GM23338 (cell line): ENCODE data around the gene ERBB4. TPM values are rescaled to one million over a fixed set of nuclear protein-coding genes. Genes with fewer than 3 reads are reported as not detected.

ENCODE experiments used
- ATAC-seq: fragments of 200-7000 bp; cut with Tn5 transposase; 3 replicates; pipeline ENCODE4 v1.9.1; 2020
- DNase-seq: peaks from one replicate; pipeline ENCODE4 v3.0.0-alpha.2; 2015; ENCODE audit warnings: low spot score
- H2AFZ ChIP-seq: fragments of 200-600 bp; sonication (generic); 2 replicates; pipeline ENCODE4 v1.8.0; 2016; ENCODE audit warnings: antibody characterized with exemption, mild to moderate bottlenecking, moderate library complexity
- H3F3A ChIP-seq: fragments of 200-600 bp; sonication (generic); replicated peaks from 2 replicates; pipeline ENCODE4 v1.8.0; 2017; ENCODE audit warnings: antibody characterized with exemption, mixed run types, low read depth
- H3K27ac ChIP-seq: fragments of 200-600 bp; sonication (generic); 2 replicates; pipeline ENCODE4 v1.6.1; 2016; ENCODE audit warnings: low read depth
- H3K27me3 ChIP-seq: fragments of 200-600 bp; sonication (generic); 2 replicates; pipeline ENCODE4 v1.8.0; 2016; ENCODE audit warnings: mild to moderate bottlenecking, mixed run types, moderate library complexity; ENCODE audit not compliant: insufficient read depth
- H3K36me3 ChIP-seq: fragments of 200-600 bp; sonication (generic); 2 replicates; pipeline ENCODE4 v1.8.0; 2016; ENCODE audit warnings: mild to moderate bottlenecking; ENCODE audit not compliant: insufficient read depth
- H3K4me1 ChIP-seq: fragments of 200-600 bp; sonication (generic); 2 replicates; pipeline ENCODE4 v1.8.0; 2016; ENCODE audit warnings: mild to moderate bottlenecking, moderate library complexity; ENCODE audit not compliant: insufficient read depth
- H3K4me2 ChIP-seq: fragments of 200-600 bp; sonication (generic); 2 replicates; pipeline ENCODE4 v1.7.1; 2017; ENCODE audit warnings: mixed run types
- H3K4me3 ChIP-seq: fragments of 200-600 bp; sonication (generic); 2 replicates; pipeline ENCODE4 v1.6.1; 2016; ENCODE audit warnings: mixed run types
- H3K79me2 ChIP-seq: fragments of 200-600 bp; sonication (generic); replicated peaks from 2 replicates; pipeline ENCODE4 v1.8.0; 2017; ENCODE audit warnings: mild to moderate bottlenecking; ENCODE audit not compliant: insufficient read depth
- H3K9me2 ChIP-seq: fragments of 200-600 bp; sonication (generic); 2 replicates; pipeline ENCODE4 v1.8.0; 2017; ENCODE audit not compliant: insufficient read depth
- H4K20me1 ChIP-seq: fragments of 200-600 bp; sonication (generic); replicated peaks from 2 replicates; pipeline ENCODE4 v1.8.0; 2017; ENCODE audit warnings: mild to moderate bottlenecking; ENCODE audit not compliant: insufficient read depth
- H3K27ac Mint-ChIP-seq: 2 replicates; pipeline ENCODE4 v1.8.0; 2020; ENCODE audit warnings: inconsistent platforms, mild to moderate bottlenecking, moderate library complexity, mixed read lengths
- H3K27me3 Mint-ChIP-seq: 3 replicates; pipeline ENCODE4 v1.8.0; 2022; ENCODE audit warnings: low read depth, mild to moderate bottlenecking, moderate library complexity, mixed read lengths, inconsistent platforms; ENCODE audit not compliant: insufficient read depth, poor library complexity
- H3K36me3 Mint-ChIP-seq: 3 replicates; pipeline ENCODE4 v1.8.0; 2021; ENCODE audit warnings: low read depth, mild to moderate bottlenecking, inconsistent platforms, moderate library complexity, mixed read lengths
- H3K4me1 Mint-ChIP-seq: 3 replicates; pipeline ENCODE4 v1.8.0; 2020; ENCODE audit warnings: mild to moderate bottlenecking, inconsistent platforms, mixed read lengths
- H3K4me3 Mint-ChIP-seq: 3 replicates; pipeline ENCODE4 v1.8.0; 2021; ENCODE audit warnings: moderate library complexity, mild to moderate bottlenecking, inconsistent platforms, mixed read lengths
- H3K9me3 Mint-ChIP-seq: 3 replicates; pipeline ENCODE4 v1.8.0; 2020; ENCODE audit warnings: moderate library complexity, mild to moderate bottlenecking, inconsistent platforms, mixed read lengths
- CREB1 ChIP-seq: fragments of 250-450 bp; sonication (Bioruptor Pico); IDR thresholded peaks from 2 replicates; pipeline ENCODE4 v1.5.0; 2020; ENCODE audit warnings: low read depth, mild to moderate bottlenecking, moderate library complexity
- JUNB ChIP-seq: IDR thresholded peaks from one replicate; pipeline ENCODE4 v1.6.1; 2016; ENCODE audit warnings: antibody characterized with exemption; ENCODE audit not compliant: unreplicated experiment
- NANOG ChIP-seq: IDR thresholded peaks from 2 replicates; pipeline ENCODE4 v1.6.1; 2016; ENCODE audit warnings: antibody characterized with exemption, borderline replicate concordance
- ZNF331 ChIP-seq: fragments of 250-450 bp; sonication (Bioruptor Pico); IDR thresholded peaks from 2 replicates; pipeline ENCODE4 v1.5.0; 2020; ENCODE audit warnings: low read depth, mild to moderate bottlenecking, moderate library complexity
- polyA plus RNA-seq: library from polyadenylated mRNA; unstranded; fragments of >200 nt; fragmentation: Nextera tagmentation; extraction: Ambion mirVana; gene quantifications from 2 replicates; pipeline ENCODE4 v1.2.1, GENCODE V29; 2016
- total RNA-seq: library from RNA; depleted of rRNA; stranded (reverse); fragments of >200 nt; shearing (Covaris generic); gene quantifications from 2 replicates; pipeline ENCODE4 v1.2.3, GENCODE V29; 2014
- TF ChIP-seq, protein P1 (sequence below): IDR thresholded peaks from 2 replicates; pipeline ENCODE4 v1.6.1; 2016; ENCODE audit warnings: antibody characterized with exemption
- TF ChIP-seq, protein P2 (sequence below): fragments of 250-450 bp; sonication (Bioruptor Pico); IDR thresholded peaks from 2 replicates; pipeline ENCODE4 v1.5.0; 2020; ENCODE audit warnings: mild to moderate bottlenecking, moderate library complexity

ERBB4 gene
- total and polyA plus RNA-seq, 2 experiments from 2014 or later = 0.73 to 1.1 TPM

DNA sequence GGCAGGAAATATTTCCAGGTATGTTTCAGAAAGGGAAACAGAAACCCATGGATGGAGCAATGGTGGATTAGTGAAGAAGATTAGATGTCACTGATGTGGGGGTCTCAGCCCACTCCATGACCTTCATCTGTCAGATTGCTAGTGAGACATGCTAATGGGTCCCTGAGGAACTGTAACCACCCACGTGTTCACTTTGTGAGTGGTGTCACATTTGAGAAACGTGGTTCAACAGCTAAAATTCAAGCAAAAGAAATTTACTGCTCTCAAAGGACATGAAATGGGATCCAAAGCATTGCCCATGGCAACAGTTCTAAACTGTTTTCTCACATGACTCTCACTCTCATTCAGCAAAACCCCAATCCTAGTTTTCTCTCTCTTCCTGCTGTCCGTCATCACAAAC, 776.1 kb downstream of the ERBB4 start:
- peaks cover 2% of the 10 kb centered on the region; the same call in 2 of the 3 replicates for H3K36me3 Mint-ChIP-seq
- Histone ChIP-seq H2AFZ (no peak overlapping the region), H3K27ac (no peak overlapping the region), H3F3A (no peaks in the 10 kb centered on the region), H3K4me2 (no peak overlapping the region), H3K4me1 (no peaks in the 10 kb centered on the region), H3K36me3 (no peaks in the 10 kb centered on the region), H3K79me2 (no peaks in the 10 kb centered on the region), H3K9me2 (no peaks in the 10 kb centered on the region), H3K27me3 (no peaks in the 10 kb centered on the region), H4K20me1 (no peaks in the 10 kb centered on the region), H3K4me3 (no peak overlapping the region)
- peaks cover 1% of the 10 kb centered on the region for H3K27me3 Mint-ChIP-seq
- DNase-seq = no peak
- H3K4me3 Mint-ChIP-seq = no peak overlapping the region
- H3K27ac Mint-ChIP-seq = no peak overlapping the region
- TF ChIP-seq NANOG = no peak
- TF ChIP-seq CREB1 (CRISPR knock-in tag) = no peak
- ATAC-seq = no peak
- H3K9me3 Mint-ChIP-seq = peaks cover 2% of the 10 kb centered on the region; the same call in 2 of the 3 replicates
- peaks cover 12% of the 10 kb centered on the region for H3K4me1 Mint-ChIP-seq

DNA sequence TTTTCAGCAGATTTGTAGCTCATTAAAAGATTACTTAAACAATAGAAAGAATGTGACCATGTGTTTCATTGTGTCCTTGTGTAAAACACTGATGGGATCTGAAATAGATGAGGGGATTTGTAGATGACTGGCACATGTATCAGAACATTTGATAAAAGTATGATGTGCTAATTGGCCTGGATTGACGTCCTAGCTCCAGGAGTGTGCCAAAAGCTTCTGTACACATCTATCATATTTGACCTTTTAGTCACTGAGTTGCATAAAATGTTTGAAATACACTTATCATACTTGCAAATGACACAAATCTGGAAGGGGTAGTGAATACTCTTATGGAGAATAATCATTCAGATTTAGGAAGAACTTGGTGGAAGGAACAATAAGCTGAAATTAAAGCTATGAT, 778.5 kb downstream of the ERBB4 start:
- H3K4me3 ChIP-seq = no peak overlapping the region
- Mint-ChIP-seq H3K4me1 (no peaks in the 10 kb centered on the region), H3K9me3 (no peaks in the 10 kb centered on the region), H3K36me3 (no peaks in the 10 kb centered on the region), H3K27me3 (no peaks in the 10 kb centered on the region), H3K27ac (no peak overlapping the region), H3K4me3 (no peak overlapping the region)
- H3K79me2 ChIP-seq = no peaks in the 10 kb centered on the region
- H4K20me1 ChIP-seq = no peaks in the 10 kb centered on the region
- H3K27ac ChIP-seq = no peak overlapping the region
- ATAC-seq = no peak
- DNase-seq = no peak
- TF ChIP-seq, protein P1, sequence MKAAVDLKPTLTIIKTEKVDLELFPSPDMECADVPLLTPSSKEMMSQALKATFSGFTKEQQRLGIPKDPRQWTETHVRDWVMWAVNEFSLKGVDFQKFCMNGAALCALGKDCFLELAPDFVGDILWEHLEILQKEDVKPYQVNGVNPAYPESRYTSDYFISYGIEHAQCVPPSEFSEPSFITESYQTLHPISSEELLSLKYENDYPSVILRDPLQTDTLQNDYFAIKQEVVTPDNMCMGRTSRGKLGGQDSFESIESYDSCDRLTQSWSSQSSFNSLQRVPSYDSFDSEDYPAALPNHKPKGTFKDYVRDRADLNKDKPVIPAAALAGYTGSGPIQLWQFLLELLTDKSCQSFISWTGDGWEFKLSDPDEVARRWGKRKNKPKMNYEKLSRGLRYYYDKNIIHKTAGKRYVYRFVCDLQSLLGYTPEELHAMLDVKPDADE = no peak
- no peak for TF ChIP-seq NANOG
- no peak for TF ChIP-seq CREB1 (CRISPR knock-in tag)
- TF ChIP-seq JUNB = no peak
- TF ChIP-seq ZNF331 (CRISPR knock-in tag) = no peak
- H3K9me2 ChIP-seq = no peaks in the 10 kb centered on the region
- H2AFZ ChIP-seq = no peak overlapping the region
- H3K36me3 ChIP-seq = no peaks in the 10 kb centered on the region
- no peaks in the 10 kb centered on the region for H3F3A ChIP-seq
- no peaks in the 10 kb centered on the region for H3K27me3 ChIP-seq
- H3K4me1 ChIP-seq = no peaks in the 10 kb centered on the region
- no peak overlapping the region for H3K4me2 ChIP-seq

- Histone ChIP-seq H3K9me2 (no peaks in the 10 kb centered on the region), H3K27me3 (no peaks in the 10 kb centered on the region), H3K4me3 (no peak overlapping the region), H3K79me2 (no peaks in the 10 kb centered on the region), H3K4me2 (no peak overlapping the region), H3K36me3 (no peaks in the 10 kb centered on the region), H4K20me1 (no peaks in the 10 kb centered on the region), H3F3A (no peaks in the 10 kb centered on the region), H2AFZ (no peak overlapping the region), H3K4me1 (no peaks in the 10 kb centered on the region), H3K27ac (no peak overlapping the region)
- ATAC-seq = no peak
- Mint-ChIP-seq H3K27me3 (no peaks in the 10 kb centered on the region), H3K36me3 (no peaks in the 10 kb centered on the region), H3K9me3 (no peaks in the 10 kb centered on the region), H3K4me3 (no peak overlapping the region), H3K4me1 (no peaks in the 10 kb centered on the region), H3K27ac (no peak overlapping the region)
- DNase-seq = no peak
- no peak for TF ChIP-seq NANOG
- TF ChIP-seq, protein P2, sequence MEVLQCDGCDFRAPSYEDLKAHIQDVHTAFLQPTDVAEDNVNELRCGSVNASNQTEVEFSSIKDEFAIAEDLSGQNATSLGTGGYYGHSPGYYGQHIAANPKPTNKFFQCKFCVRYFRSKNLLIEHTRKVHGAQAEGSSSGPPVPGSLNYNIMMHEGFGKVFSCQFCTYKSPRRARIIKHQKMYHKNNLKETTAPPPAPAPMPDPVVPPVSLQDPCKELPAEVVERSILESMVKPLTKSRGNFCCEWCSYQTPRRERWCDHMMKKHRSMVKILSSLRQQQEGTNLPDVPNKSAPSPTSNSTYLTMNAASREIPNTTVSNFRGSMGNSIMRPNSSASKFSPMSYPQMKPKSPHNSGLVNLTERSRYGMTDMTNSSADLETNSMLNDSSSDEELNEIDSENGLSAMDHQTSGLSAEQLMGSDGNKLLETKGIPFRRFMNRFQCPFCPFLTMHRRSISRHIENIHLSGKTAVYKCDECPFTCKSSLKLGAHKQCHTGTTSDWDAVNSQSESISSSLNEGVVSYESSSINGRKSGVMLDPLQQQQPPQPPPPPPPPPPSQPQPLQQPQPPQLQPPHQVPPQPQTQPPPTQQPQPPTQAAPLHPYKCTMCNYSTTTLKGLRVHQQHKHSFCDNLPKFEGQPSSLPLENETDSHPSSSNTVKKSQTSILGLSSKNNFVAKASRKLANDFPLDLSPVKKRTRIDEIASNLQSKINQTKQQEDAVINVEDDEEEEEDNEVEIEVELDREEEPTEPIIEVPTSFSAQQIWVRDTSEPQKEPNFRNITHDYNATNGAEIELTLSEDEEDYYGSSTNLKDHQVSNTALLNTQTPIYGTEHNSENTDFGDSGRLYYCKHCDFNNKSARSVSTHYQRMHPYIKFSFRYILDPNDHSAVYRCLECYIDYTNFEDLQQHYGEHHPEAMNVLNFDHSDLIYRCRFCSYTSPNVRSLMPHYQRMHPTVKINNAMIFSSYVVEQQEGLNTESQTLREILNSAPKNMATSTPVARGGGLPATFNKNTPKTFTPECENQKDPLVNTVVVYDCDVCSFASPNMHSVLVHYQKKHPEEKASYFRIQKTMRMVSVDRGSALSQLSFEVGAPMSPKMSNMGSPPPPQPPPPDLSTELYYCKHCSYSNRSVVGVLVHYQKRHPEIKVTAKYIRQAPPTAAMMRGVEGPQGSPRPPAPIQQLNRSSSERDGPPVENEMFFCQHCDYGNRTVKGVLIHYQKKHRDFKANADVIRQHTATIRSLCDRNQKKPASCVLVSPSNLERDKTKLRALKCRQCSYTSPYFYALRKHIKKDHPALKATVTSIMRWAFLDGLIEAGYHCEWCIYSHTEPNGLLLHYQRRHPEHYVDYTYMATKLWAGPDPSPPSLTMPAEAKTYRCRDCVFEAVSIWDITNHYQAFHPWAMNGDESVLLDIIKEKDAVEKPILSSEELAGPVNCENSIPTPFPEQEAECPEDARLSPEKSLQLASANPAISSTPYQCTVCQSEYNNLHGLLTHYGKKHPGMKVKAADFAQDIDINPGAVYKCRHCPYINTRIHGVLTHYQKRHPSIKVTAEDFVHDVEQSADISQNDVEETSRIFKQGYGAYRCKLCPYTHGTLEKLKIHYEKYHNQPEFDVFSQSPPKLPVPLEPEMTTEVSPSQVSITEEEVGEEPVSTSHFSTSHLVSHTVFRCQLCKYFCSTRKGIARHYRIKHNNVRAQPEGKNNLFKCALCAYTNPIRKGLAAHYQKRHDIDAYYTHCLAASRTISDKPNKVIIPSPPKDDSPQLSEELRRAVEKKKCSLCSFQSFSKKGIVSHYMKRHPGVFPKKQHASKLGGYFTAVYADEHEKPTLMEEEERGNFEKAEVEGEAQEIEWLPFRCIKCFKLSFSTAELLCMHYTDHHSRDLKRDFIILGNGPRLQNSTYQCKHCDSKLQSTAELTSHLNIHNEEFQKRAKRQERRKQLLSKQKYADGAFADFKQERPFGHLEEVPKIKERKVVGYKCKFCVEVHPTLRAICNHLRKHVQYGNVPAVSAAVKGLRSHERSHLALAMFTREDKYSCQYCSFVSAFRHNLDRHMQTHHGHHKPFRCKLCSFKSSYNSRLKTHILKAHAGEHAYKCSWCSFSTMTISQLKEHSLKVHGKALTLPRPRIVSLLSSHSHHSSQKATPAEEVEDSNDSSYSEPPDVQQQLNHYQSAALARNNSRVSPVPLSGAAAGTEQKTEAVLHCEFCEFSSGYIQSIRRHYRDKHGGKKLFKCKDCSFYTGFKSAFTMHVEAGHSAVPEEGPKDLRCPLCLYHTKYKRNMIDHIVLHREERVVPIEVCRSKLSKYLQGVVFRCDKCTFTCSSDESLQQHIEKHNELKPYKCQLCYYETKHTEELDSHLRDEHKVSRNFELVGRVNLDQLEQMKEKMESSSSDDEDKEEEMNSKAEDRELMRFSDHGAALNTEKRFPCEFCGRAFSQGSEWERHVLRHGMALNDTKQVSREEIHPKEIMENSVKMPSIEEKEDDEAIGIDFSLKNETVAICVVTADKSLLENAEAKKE = no peak
- TF ChIP-seq, protein P1 = no peak
Observed at GRCh38 chr2:211756266-211756665, 782.3 kb downstream of the ERBB4 start.
